ENCODE data around the gene EEF1A2.

- no peak for TF ChIP-seq PATZ1 (CRISPR knock-in tag; IDR thresholded peaks at IDR 0.05; ENCODE audit: borderline replicate concordance)
- TF ChIP-seq ZFP3 (CRISPR knock-in tag; IDR thresholded peaks at IDR 0.05), result no peak
- TF ChIP-seq GLIS3 (CRISPR knock-in tag; IDR thresholded peaks at IDR 0.05), result no peak
- TF ChIP-seq RARB (CRISPR knock-in tag; IDR thresholded peaks at IDR 0.05), result no peak
- TF ChIP-seq ESRRG (CRISPR knock-in tag; IDR thresholded peaks at IDR 0.05), result no peak
These were observed 41.1 kb downstream of the EEF1A2 start for GRCh38 chr20:63457737-63458136.

Data from SK-N-SH treated with all-trans-retinoic acid at 6 μM for 48 hours (cell line).